Thyroid gland (tissue), 4 donors: Measurements from ENCODE around the gene MPDU1.

Source experiments
- POLR2A ChIP-seq, 2 donors: fragments of 450-650 bp; IDR thresholded peaks; one replicate each; pipeline ENCODE4 v1.6.1; 2017; ENCODE audit warnings: antibody characterized with exemption in 2 of 2, mild to moderate bottlenecking in 2 of 2, moderate library complexity in 1 of 2
- TF ChIP-seq, protein P1 (sequence below), 6 experiments: fragments of 200-600 bp in 3 of 6; fragments of 450-650 bp in 3 of 6; sonication (generic) in 3 of 6; IDR thresholded peaks; one replicate each; pipeline ENCODE4 v1.5.1; 2016 to 2019; ENCODE audit warnings: antibody characterized with exemption in 6 of 6, mild to moderate bottlenecking in 2 of 6, inconsistent platforms in 1 of 6, moderate library complexity in 1 of 6

DNA sequence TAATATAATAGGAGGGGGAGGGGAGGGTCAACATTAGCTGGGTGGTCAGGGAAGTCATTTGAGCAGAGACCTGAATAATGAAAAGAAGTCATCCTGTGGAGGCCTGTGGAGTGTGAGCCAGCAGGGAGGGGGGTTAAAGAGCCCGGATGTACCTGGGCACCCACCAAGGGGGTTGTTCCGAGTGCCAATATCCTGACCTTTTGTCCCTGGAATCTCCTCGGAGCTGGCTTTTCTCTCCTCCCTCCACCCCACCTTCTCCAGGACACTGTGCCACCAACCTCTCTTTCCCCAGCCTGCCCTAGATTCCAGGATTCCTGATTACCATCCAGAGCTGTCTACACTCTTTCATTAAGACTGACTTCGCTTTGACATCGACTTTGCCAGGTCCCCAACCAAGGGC, 52.5 kb downstream of the MPDU1 start:
- no peak for TF ChIP-seq POLR2A (IDR thresholded peaks at IDR 0.05)
- TF ChIP-seq, protein P1, sequence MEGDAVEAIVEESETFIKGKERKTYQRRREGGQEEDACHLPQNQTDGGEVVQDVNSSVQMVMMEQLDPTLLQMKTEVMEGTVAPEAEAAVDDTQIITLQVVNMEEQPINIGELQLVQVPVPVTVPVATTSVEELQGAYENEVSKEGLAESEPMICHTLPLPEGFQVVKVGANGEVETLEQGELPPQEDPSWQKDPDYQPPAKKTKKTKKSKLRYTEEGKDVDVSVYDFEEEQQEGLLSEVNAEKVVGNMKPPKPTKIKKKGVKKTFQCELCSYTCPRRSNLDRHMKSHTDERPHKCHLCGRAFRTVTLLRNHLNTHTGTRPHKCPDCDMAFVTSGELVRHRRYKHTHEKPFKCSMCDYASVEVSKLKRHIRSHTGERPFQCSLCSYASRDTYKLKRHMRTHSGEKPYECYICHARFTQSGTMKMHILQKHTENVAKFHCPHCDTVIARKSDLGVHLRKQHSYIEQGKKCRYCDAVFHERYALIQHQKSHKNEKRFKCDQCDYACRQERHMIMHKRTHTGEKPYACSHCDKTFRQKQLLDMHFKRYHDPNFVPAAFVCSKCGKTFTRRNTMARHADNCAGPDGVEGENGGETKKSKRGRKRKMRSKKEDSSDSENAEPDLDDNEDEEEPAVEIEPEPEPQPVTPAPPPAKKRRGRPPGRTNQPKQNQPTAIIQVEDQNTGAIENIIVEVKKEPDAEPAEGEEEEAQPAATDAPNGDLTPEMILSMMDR (IDR thresholded peaks at IDR 0.05): no peak
